ENCODE measurements around the gene CCDC18. TPM values are rescaled to one million over a fixed set of nuclear protein-coding genes. Genes with fewer than 3 reads are reported as not detected.

CCDC18 gene
- total RNA-seq, 1 donor from 2014 or later: 11.6 TPM

DNA sequence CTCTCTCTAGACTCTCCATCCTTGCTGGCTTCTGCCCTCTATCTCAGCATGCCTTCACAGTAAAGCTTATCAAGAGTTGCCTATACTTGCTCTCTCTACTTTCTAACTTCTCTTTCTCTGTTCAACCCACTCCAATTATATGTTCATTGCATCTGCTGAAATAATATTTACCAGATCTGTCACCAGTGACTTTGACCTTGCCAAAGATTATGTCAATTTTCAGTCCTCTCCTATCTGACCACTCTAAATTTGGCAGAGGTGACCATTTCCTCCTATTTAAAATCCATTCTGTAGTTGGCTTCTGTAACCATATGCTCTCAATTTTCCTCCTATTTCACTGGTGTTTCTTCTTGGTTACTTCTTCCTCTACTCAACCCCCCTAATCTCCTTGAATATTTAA, 126.4 kb downstream of the CCDC18 start:
- Mint-ChIP-seq H3K36me3 (ENCODE audit: low read depth) (peaks cover 1% of the 10 kb centered on the region), H3K4me1 (ENCODE audit: low read depth) (peaks cover 5% of the 10 kb centered on the region), H3K27ac (no peak overlapping the region), H3K27me3 (ENCODE audit: insufficient read depth) (no peaks in the 10 kb centered on the region), H3K4me3 (no peak overlapping the region), H3K9me3 (no peaks in the 10 kb centered on the region)
- intact Hi-C loops (cut with micrococcal nuclease): no loop called here
- no peak for DNase-seq (ENCODE audit: low spot score)

DNA sequence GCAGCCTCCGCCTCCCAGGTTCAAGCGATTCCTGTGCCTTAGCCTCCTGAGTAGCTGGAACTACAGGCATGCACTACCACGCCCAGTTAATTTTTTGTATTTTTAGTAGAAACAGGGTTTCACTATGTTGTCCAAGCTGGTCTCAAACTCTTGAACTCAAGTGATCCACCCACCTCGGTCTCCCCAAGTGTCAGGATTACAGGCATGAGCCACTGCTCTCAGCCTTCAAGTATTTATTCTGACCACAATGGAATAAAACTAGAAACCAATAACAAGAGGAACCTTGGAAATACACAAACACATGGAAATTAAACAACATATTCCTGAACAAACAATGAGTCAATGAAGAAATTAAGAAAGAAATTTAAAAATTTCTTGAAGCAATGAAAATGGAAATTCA, 132.5 kb downstream of the CCDC18 start:
- H3K27me3 Mint-ChIP-seq (ENCODE audit: insufficient read depth): no peaks in the 10 kb centered on the region
- H3K27ac Mint-ChIP-seq: no peak overlapping the region
- intact Hi-C loops (cut with micrococcal nuclease): no loop called here

DNA sequence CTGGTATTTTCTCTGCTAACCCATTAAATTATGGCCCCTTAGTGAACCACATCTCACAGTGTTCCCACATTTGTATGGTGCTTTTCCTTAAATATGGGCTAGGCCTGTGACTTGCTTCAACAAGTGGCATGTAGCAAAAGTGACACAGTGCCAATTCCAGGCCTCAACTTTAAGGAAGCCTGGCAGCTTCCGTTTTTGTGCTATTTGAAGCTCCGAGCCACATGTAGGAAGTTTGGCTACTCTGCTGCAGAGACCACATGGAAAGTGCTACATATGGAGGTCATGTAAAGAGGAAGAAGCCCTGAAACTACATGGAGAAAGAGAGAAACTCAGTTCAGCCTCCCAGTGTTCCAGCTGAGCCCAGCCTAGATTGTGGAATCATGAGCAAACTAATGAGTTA, 136.7 kb downstream of the CCDC18 start:
- DNase-seq (ENCODE audit: low spot score): no peak
- Mint-ChIP-seq H3K36me3 (ENCODE audit: low read depth) (no peaks in the 10 kb centered on the region), H3K4me3 (no peak overlapping the region), H3K9me3 (no peaks in the 10 kb centered on the region), H3K27me3 (ENCODE audit: insufficient read depth) (no peaks in the 10 kb centered on the region), H3K4me1 (ENCODE audit: low read depth) (no peaks in the 10 kb centered on the region), H3K27ac (no peak overlapping the region)
- intact Hi-C loops (cut with micrococcal nuclease): no loop called here

More for the DNA sequence above, 132.5 kb downstream of the CCDC18 start:
- no peaks in the 10 kb centered on the region for H3K4me1 Mint-ChIP-seq (ENCODE audit: low read depth)
- H3K36me3 Mint-ChIP-seq (ENCODE audit: low read depth): no peaks in the 10 kb centered on the region
- H3K9me3 Mint-ChIP-seq: no peaks in the 10 kb centered on the region
- H3K4me3 Mint-ChIP-seq: no peak overlapping the region
- no peak for DNase-seq (ENCODE audit: low spot score)

DNA sequence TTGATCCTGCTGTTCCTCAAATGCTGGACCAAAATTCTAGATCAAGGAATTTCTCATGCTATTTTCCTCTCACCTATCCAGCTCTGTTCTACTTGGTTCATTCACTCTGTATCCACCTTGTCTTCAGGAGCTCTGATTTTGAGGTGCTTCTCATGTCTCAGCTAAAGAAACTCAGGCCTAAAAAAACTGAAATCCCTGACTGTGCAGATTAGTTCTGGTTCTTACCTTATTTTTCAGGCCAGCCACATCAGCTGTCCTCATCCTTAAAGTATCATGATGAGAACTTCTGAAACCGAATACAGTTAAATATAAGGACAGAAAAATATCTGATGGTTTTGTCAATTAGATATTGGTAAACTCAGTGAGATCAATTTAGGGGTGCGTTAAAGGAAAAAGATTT, 137.4 kb downstream of the CCDC18 start:
- no peak for DNase-seq (ENCODE audit: low spot score)
- H3K4me1 Mint-ChIP-seq (ENCODE audit: low read depth): no peaks in the 10 kb centered on the region
- H3K9me3 Mint-ChIP-seq: no peaks in the 10 kb centered on the region
- H3K27me3 Mint-ChIP-seq (ENCODE audit: insufficient read depth): no peaks in the 10 kb centered on the region
- no peak overlapping the region for H3K4me3 Mint-ChIP-seq
- H3K27ac Mint-ChIP-seq: no peak overlapping the region
- no peaks in the 10 kb centered on the region for H3K36me3 Mint-ChIP-seq (ENCODE audit: low read depth)
- intact Hi-C loops (cut with micrococcal nuclease): no loop called here

DNA sequence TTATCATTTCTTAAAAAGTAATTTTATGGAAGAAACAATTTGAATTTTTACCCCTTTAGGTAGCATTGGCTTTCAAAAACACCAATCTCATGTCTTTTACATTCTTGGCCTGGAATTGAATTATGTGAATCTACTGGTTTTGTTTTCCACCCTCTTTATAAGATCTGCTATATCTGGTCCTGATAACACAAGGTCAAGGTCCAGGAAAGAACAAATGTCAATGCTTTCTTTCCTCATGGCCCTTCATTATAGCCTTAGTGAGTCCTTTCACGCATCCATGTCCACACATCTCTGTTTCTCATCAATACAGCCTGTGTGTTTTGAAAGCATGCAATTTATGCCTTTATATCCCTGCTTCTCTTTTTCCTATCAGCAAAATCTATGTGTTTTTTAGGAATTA, 141.2 kb downstream of the CCDC18 start:
- H3K4me3 Mint-ChIP-seq: no peak overlapping the region
- no peak overlapping the region for H3K27ac Mint-ChIP-seq
- no peak for DNase-seq (ENCODE audit: low spot score)
- H3K36me3 Mint-ChIP-seq (ENCODE audit: low read depth): peaks cover 1% of the 10 kb centered on the region
- intact Hi-C loops (cut with micrococcal nuclease): no loop called here
- H3K27me3 Mint-ChIP-seq (ENCODE audit: insufficient read depth): no peaks in the 10 kb centered on the region
- no peaks in the 10 kb centered on the region for H3K4me1 Mint-ChIP-seq (ENCODE audit: low read depth)
- no peaks in the 10 kb centered on the region for H3K9me3 Mint-ChIP-seq

DNA sequence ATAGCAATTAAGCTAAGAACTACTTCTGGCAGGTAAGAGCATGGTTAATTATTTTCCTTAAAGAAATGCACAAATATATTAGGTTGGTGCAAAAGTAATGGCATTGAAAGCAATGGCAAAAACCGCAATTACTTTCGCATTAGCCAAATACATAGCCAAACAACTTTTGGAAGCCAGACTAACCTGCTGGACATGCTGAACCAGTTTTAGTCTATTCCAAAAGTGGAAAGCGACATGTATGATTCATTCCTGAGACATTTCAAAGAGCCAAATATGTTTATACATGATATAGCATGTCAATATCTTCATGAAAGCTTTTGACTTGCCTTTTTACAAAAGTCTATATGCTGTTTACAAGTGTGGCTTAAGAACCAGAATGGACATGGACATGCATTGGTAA, 141.8 kb downstream of the CCDC18 start:
- intact Hi-C loops (cut with micrococcal nuclease): no loop called here
- no peak overlapping the region for H3K4me3 Mint-ChIP-seq
- H3K36me3 Mint-ChIP-seq (ENCODE audit: low read depth): peaks cover 1% of the 10 kb centered on the region
- no peaks in the 10 kb centered on the region for H3K4me1 Mint-ChIP-seq (ENCODE audit: low read depth)
- H3K27ac Mint-ChIP-seq: no peak overlapping the region
- no peaks in the 10 kb centered on the region for H3K27me3 Mint-ChIP-seq (ENCODE audit: insufficient read depth)
- no peaks in the 10 kb centered on the region for H3K9me3 Mint-ChIP-seq
- no peak for DNase-seq (ENCODE audit: low spot score)

DNA sequence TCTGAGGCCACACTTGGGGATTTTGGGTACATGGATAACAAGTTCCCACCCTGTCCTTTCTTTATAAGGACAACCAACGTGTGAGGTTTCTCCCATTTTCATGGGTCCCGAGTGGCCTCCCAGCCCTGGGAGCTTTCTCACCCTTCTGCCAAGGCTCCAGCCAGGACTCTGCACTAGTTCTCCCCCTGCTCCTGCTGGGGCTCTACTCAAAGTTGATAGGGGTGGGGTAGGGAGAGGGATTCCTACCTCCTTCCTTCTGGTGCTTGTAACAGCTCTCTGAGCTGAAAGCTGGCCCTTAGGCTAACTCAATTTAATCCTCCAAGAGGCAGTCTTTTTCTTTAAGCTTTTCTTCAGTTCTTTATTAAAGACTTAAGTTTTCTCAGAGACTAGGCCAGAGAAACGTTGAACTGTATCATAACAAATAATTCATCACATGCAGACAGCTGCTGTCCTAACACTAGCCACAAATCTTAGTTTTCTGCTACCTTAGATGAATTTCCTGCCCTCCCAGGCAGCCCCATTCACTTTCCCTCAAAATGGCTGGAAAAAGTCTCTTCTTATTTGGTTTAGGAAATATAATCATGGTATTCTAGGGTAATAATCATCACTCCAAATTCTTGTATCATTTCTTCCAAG, 142.8 kb downstream of the CCDC18 start:
- no peak overlapping the region for H3K27ac Mint-ChIP-seq
- no peaks in the 10 kb centered on the region for H3K27me3 Mint-ChIP-seq (ENCODE audit: insufficient read depth)
- H3K9me3 Mint-ChIP-seq: no peaks in the 10 kb centered on the region
- no peak for DNase-seq (ENCODE audit: low spot score)
- H3K4me3 Mint-ChIP-seq: no peak overlapping the region
- peaks cover 1% of the 10 kb centered on the region for H3K36me3 Mint-ChIP-seq (ENCODE audit: low read depth)
- intact Hi-C loops (cut with micrococcal nuclease): no loop called here
- H3K4me1 Mint-ChIP-seq (ENCODE audit: low read depth): no peaks in the 10 kb centered on the region

DNA sequence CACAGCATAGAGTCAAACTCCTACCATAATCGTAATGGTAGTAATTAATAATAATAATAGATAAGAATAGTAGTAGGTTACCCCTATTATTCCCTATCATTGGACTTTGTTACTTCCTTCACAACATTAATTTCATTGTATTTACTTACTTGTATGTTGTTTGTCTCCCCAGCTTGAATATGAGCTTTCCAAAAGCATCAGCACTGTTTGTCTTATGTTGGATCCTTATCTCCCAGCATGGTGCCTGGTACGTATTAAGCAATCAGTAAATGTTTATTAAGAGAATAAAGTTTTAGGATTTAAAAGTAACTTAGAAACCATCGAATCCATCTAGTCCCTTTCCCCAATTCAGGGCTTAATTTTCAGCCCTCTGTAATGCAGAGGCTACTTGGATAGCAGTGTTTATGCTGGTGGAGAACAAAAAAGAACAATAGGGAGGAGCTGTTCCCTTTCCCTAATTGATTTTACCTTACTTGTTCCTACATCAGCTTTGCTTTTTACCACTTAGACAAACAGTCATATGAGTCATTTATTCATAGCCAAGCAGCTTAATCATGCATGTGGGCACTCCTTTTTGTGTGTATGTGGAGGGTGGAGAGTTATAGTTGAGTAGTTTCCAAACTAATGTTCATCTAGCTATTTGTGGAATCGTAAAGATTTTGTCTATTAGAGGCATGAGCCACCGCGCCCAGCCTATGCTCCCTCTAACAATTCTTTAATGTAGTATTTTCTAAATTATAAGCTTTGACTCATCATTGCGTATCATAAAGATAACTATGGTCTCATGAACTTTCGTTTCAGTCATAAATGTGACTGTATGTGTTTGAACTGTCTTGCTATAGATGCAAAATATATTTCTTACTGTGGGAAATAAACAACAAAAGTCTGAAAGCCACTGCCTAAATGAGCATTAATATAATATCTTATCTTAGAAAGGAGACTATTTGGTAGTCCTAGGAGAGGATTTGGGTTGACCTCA, 144.3 kb downstream of the CCDC18 start:
- Mint-ChIP-seq H3K27me3 (ENCODE audit: insufficient read depth) (no peaks in the 10 kb centered on the region), H3K36me3 (ENCODE audit: low read depth) (peaks cover 1% of the 10 kb centered on the region), H3K27ac (no peak overlapping the region), H3K4me3 (no peak overlapping the region), H3K4me1 (ENCODE audit: low read depth) (no peaks in the 10 kb centered on the region), H3K9me3 (no peaks in the 10 kb centered on the region)
- intact Hi-C loops (cut with micrococcal nuclease): no loop called here
- no peak for DNase-seq (ENCODE audit: low spot score)

Other genes starting within 250 kb of the CCDC18 start
- gene DIPK1A, start 219.3 kb upstream of the CCDC18 start, total RNA-seq: 20.3 and 20.8 TPM in 2 replicates
- 68.4 and 71.0 TPM in 2 replicates for gene MTF2, start 101.4 kb upstream of the CCDC18 start, total RNA-seq
- 46.7 and 48.7 TPM in 2 replicates for gene TMED5, start 311 bp upstream of the CCDC18 start, total RNA-seq
- 101 and 106 TPM in 2 replicates for gene DR1, start 165.2 kb downstream of the CCDC18 start, total RNA-seq

Data from activated T-helper 1 cell treated with anti-CD3 and anti-CD28 coated beads, Interleukin-12 subunit alpha, Interleukin-12 subunit beta, Interleukin-2, Interleukin-4 antibody, amounts not matched to agents 30 ng/mL and 10 ng/mL and 1 ng/mL, durations not matched to agents 14 hours and 24 hours and 36 hours (primary cell).